ENCODE measurements around the gene DENND1A.

- TF ChIP-seq CTCF (IDR thresholded peaks at IDR 0.05; ENCODE audit: insufficient read depth, low read length, poor library complexity, severe bottlenecking), result no peak
- no peak for TF ChIP-seq EZH2phosphoT487 (conservative IDR thresholded peaks at IDR 0.05; ENCODE audit: low read length)
These were observed 509.3 kb downstream of the DENND1A start for GRCh38 chr9:123420592-123421111.

All from SU-DHL-6 (cell line).